HG03520 (cell line): ENCODE results near the gene HOXB1.
"Not testable (repeated sequence)": the region's sequence is repeated elsewhere in the genome, so short reads cannot be mapped to it uniquely, and the experiment has no call there.

Experiments
- ATAC-seq: cut with Tn5 transposase; IDR thresholded peaks from one replicate; pipeline ENCODE4 v1.9.1; 2021; ENCODE audit warnings: mild to moderate bottlenecking, moderate library complexity; ENCODE audit not compliant: unreplicated experiment

HOXB1 gene

DNA sequence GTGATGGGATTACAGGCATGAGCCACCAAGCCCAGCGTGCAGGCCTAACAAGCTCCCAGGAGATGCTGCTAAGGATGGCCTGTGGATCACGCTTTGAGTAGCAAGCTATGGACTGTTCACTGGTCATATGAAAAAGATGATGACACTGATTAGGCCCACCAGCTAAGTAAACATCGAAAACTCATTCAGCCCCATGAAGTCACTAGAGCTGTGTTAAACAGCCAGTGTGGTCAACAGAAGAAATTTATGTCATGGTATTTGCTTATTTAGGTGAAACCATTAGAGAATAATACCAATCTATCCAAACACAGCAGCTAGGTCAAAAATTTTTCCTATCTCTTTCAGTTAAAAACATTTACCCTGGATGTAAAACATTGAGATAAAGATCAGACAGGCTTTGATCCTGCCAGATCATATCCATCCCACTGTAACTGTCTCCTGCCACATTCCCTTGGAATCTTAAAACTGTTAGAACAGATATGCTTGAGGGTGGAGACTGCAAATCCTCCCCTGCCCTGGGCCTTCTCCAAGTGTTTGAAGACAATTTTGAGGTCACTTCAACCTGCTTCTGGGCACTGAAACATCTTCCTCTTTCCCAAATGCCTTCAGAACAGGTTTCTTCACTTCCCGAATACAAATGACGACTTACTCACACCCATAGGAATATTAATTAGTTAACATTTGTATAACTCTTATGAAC is 30.9 kb downstream of the HOXB1 start:
- ATAC-seq, result no peak

DNA sequence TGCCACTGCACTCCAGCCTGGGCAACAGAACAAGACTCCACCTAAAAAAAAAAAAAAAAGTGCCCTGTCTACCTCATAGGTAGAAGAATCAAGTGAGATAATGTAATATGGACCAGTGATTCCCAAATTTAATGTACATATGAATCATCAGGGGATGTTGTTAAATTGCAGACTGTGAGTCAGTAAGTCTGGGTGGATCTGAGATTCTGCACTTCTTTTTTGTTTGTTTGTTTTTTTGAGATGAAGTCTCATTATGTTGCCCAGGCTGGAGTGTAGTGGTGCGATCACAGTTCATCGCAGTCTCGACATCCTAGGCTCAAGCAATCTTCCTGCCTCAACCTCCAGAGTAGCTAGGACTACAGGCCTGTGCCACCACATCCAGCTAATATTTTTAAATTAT is 31.6 kb downstream of the HOXB1 start:
- no peak for ATAC-seq

DNA sequence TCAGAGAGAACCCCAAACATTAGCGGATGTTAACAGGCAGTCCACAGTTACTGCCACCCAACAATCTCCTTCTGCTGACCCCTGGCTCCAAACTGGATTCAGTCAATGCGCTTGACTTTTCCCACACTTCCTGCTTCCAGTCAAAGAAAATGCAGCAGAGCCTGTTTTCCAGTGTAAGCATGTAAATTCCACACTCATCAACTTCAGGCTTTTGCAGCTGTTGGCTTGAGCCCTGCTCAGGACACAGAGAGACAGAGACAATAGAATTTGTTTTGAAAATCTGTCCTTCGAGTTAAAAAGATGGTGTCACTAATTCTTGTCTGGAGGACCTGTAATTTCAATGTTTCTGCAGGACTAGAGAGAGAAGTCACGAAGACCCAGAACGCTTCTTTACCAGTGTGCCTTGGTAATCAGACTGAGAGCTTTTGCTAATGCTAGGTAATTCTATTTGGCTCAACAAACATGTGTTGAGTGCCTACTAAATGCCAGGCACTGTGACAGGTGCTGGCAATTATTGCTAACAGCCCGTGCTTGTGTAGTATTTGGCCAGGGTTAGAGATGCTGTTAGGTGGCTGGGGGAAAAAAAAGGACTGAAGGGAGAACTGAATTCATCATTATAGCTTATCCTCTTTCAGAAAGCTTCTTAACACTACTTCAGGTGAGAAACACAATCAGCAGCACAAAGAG is 32.5 kb downstream of the HOXB1 start:
- no peak for ATAC-seq

- no peak for ATAC-seq
Measured at GRCh38 chr17:48497103-48497502, 33.7 kb downstream of the HOXB1 start.

DNA sequence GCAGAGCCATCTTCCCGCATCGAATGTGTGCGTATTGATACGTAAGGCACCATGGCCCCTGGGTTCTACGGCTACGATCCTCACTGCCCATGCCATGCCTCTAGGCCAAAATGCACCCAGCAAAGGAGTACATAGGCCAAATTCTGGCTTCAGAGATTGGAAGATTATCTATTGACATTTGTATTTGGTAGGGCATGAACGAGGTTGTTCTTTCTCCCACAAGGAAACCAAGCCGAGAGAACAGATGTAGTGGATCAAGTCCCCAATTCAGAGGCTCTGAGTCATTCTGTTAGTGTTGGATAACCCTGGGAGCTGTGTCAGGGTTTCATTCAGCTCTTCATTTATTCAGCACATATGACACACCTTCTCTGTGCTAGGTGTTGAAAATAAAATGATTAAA is 36.5 kb downstream of the HOXB1 start:
- ATAC-seq, result no peak

DNA sequence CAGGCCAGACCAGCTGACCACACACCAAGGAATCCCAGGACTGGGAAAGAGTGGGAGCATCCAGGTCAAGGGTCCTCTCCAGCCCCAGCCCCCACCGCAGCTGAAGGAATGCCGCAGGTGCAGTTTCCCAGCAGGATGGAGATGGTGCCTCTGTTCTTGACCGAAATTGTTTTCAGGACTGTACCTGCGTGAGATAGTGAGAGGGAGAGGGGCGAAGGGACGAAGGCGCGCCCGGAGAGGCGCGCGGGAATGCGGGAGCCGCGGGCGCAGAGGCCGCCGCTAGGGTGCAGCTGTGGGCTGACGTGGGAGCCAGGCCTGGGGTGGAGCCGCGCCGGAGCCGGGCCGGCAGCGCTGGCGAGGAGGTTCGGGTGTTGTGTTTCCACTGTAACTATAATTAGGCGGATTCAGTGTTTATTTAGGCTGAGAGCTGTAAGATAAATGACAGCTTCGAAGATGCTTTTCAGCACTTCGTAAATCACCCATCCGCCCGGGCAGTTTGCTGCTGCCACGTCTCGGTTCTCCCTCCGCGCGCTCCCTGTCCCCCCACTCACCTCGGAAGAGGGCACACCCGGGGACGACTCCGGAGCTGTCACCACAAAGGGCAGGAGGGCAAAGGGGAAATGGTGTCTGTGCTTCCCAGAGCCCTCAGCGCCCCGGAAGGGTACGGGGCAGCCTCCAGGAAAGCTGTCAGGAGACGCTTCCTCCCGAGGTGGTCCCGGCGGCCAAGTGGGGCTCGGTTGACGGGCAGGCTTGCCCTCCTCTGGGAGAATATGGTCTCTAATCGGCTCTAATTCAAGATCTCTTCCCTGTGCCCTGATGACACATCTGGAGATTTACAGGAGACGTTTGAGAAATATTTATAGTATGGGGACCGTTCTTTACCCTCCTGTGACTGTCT is 38.2 kb downstream of the HOXB1 start:
- no peak for ATAC-seq

DNA sequence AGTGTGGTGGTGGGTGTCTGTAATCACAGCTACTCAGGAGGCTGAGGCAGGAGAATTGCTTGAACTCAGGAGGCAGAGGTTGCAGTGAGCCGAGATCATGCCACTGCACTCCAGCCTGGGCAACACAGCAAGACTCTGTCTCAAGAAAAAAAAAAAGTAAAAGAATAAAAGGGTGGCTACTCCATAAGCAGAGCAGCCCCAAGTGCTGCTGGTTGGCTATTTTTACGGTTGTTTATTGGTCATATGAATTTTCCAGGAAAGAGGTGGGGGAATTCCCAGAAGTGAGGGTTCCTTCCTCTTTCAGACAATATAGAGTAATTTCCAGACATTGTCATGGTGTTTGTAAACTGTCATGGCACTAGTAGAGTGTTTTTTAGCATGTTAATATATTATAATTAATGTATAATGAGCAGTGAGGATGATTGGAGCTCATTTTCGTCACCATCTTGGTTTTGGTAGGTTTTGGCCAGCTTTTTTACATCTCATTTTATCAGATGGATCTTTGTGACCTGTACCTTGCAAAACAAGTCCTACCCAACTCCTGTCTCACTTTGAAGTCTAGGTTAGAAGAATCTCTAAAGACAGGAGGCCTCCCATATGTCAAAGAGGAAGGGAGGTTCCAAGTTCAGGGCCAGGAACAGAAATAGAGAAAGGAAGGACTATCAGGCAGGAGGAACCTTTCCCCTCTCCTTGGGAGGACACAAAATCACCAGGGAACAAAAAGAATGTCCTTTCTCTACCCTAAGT is 39.1 kb downstream of the HOXB1 start:
- no peak for ATAC-seq

GRCh38 chr17:48490451-48490892 is 40.3 kb downstream of the HOXB1 start:
- ATAC-seq, result no peak

GRCh38 chr17:48489781-48490180 is 41.0 kb downstream of the HOXB1 start:
- ATAC-seq, result no peak

DNA sequence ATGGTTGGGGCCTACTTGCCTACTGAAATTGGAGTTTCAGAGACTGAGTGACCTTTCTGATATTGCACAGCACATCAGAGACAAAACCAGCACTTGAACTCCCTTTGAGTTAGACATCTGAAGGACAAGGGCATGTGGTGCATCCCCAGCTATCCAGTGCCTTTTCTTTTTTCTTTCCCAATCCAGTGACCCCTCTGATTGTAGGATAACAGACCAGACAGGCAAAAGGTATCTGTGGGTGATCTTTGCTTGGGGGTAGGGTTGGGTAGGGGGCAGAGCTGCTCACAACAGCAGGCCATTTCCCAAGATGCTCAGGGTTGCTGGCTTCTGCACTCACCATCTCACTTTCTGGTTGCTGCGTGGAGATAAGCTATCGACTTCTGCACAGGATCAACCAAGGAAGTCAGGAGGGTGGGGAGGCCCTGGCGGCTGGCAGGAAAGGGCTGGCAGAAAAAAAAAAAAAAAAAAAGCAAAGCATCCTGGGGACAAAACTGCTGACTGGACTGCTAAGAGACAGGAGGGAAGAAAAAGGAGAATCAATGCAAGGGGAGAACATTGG is 42.2 kb downstream of the HOXB1 start:
- no peak for ATAC-seq

GRCh38 chr17:48487221-48487620 is 43.6 kb downstream of the HOXB1 start:
- ATAC-seq, result no peak

DNA sequence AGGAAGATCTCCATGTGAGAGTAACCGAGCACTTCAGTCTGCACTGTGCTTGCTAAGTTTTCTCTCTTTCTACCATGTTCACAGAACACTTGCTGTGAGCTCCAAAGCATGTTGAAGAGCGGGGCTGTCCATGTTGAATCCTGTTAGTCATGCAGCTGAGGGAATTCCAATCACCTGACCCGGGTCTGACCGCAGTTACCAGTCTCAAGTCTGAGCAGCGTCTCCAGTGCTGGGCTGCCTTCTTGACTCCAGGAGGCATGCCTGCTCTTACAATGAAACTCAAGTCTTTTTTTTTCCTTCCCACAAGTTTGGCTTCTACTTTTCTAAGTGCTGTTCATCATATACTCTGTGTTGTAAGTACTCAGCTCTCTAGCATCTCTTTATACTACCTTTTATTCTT is 44.3 kb downstream of the HOXB1 start:
- ATAC-seq, result no peak

DNA sequence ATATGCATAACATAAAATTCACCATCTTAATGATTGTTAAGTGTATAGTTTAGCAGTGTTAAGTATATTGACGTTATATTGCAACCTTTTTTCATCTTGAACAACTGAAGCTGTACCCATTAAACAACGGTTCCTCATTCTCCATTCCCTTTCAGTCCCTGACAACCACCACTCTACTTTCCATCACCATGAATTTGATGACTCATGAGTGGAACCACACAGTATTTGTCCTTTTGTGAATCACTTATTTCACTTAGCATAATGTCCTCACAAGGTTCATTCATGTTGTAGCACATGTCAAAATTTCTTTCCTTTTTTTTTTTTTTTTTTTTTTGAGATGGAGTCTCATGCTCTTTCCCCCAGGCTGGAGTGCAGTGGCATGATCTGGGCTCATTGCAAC is 46.0 kb downstream of the HOXB1 start:
- ATAC-seq, result no peak

DNA sequence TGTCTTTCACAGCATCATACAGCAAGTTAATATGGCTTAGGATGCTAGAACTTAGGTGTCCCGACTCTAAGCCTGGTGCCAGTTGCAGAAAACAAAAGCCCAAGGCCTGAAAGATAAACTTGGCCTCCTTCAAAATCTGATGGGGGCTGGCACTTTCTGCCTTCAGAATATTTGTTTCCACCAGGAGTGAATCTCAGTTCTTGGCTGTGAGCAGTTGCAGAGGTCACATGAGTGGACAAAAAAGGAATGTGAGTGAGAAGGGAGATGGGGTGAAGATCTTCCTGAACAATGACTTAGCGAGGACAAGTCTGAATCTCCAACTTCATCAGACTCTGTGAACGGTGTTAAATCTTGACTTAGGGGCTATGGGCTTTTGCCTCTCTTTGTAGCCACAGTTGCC is 46.6 kb downstream of the HOXB1 start:
- no peak for ATAC-seq

- ATAC-seq, result no peak
Measured at GRCh38 chr17:48483471-48484131, 47.2 kb downstream of the HOXB1 start.

DNA sequence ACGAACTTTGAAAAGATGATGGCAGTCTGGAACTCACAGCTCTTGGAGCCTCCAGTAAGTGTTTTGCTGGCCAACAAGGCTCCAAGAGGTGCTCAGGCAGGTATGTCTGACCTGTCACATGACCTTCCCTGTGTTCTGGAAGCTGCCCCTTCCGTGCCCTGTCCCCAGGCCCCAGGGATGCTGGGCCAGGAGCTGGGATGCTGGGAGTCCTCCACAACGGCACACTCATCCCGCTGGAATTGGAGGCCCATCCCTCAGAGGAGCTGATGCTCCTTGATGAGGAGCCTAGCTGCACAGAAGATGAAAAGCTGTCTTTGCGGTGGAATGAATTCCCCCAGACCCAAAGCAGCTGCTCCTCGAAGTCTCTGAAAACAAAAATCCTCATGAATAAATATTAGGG is 47.8 kb downstream of the HOXB1 start:
- no peak for ATAC-seq

GRCh38 chr17:48482301-48482700 is 48.5 kb downstream of the HOXB1 start:
- not testable (repeated sequence) for ATAC-seq

- no peak for ATAC-seq
Measured at GRCh38 chr17:48479014-48479402, 51.8 kb downstream of the HOXB1 start.
